Mucosa of descending colon (tissue), 3 donors: ENCODE measurements around the gene MKKS. TPM values are rescaled to one million over a fixed set of nuclear protein-coding genes. Genes with fewer than 3 reads are reported as not detected.
"Not testable (repeated sequence)": the region's sequence is repeated elsewhere in the genome, so short reads cannot be mapped to it uniquely, and the experiment has no call there.

ENCODE experiments used
- ATAC-seq: fragments of 200-7000 bp; cut with Tn5 transposase; one replicate; pipeline ENCODE4 v1.9.1; 2020; ENCODE audit warnings: mild to moderate bottlenecking, moderate library complexity
- DNase-seq, 3 donors: peaks; one replicate each; pipeline ENCODE4 v3.0.0-alpha.2; 2020
- H3K36me3 ChIP-seq: fragments of 200-600 bp; one replicate; pipeline ENCODE4 v1.8.0; 2021; ENCODE audit warnings: low read depth, mild to moderate bottlenecking
- H3K4me1 ChIP-seq: fragments of 200-600 bp; one replicate; pipeline ENCODE4 v1.8.0; 2021; ENCODE audit warnings: low read depth, mild to moderate bottlenecking
- H3K4me3 ChIP-seq: fragments of 200-600 bp; one replicate; pipeline ENCODE4 v1.8.0; 2021; ENCODE audit warnings: mild to moderate bottlenecking
- H3K9me3 ChIP-seq: fragments of 200-600 bp; one replicate; pipeline ENCODE4 v1.8.0; 2021; ENCODE audit warnings: mild to moderate bottlenecking
- CTCF ChIP-seq: fragments of 200-600 bp; IDR thresholded peaks from one replicate; pipeline ENCODE4 v1.8.0; 2022; ENCODE audit warnings: antibody characterized with exemption, mild to moderate bottlenecking
- intact Hi-C, 2 donors: fragments of 100-400 bp; cut with DNase I in 1 of 2; cut with micrococcal nuclease in 1 of 2; formaldehyde crosslinking; loops; one replicate each; pipeline versions ENCODE4 v1.11.0 to v1.11.1; 2022; cut with DNase I, micrococcal nuclease
- total RNA-seq, 3 donors: library from RNA; stranded (reverse); fragmentation: NEBNext Ultra II Directional in 2 of 3; extraction: Animal tissue kit (Norgen Biotek cat#: 25700) in 2 of 3; gene quantifications; one replicate each; pipeline versions ENCODE4 v1.2.1 to v1.2.4, GENCODE V29; 2021 to 2023
- donor health status: DM: no; HTN: no; CAD: no; lungs with moderate emphysema.
- donor health status: DM: no; HTN: no; CAD: no.
- donor health status: DM: no; HTN: yes; CAD: no.

The MKKS gene
- total RNA-seq, 3 donors from 2014 or later = 21.1 to 30.0 (median 28.2) TPM

- H3K4me3 ChIP-seq = no peak overlapping the region
- ATAC-seq = no peak
- no peaks in the 10 kb centered on the region for H3K4me1 ChIP-seq
- H3K36me3 ChIP-seq = peaks cover 7% of the 10 kb centered on the region
- no peak for TF ChIP-seq CTCF
- H3K9me3 ChIP-seq = no peaks in the 10 kb centered on the region
- intact Hi-C loops = no loop called here
- no peak for DNase-seq
These were observed 29.9 kb downstream of the MKKS start for GRCh38 chr20:10404023-10404628.

GRCh38 chr20:10402938-10403608 is 30.9 kb downstream of the MKKS start:
- H3K4me1 ChIP-seq = no peaks in the 10 kb centered on the region
- DNase-seq (no peak), ATAC-seq (no peak)
- TF ChIP-seq CTCF = no peak
- H3K9me3 ChIP-seq = no peaks in the 10 kb centered on the region
- H3K36me3 ChIP-seq = peaks cover 7% of the 10 kb centered on the region
- H3K4me3 ChIP-seq = no peak overlapping the region
- intact Hi-C loops = no loop called here

GRCh38 chr20:10398834-10399369 is 35.1 kb downstream of the MKKS start:
- Histone ChIP-seq H3K9me3 (no peaks in the 10 kb centered on the region), H3K36me3 (no peaks in the 10 kb centered on the region), H3K4me1 (no peaks in the 10 kb centered on the region), H3K4me3 (no peak overlapping the region)
- DNase-seq (no peak), ATAC-seq (no peak)
- TF ChIP-seq CTCF = no peak
- intact Hi-C loops = no loop called here

GRCh38 chr20:10394752-10395151 is 39.3 kb downstream of the MKKS start:
- H3K4me3 ChIP-seq, intact Hi-C loops, H3K36me3 ChIP-seq, DNase-seq, ATAC-seq, H3K4me1 ChIP-seq, H3K9me3 ChIP-seq: not testable (repeated sequence)

GRCh38 chr20:10390709-10391108 is 43.3 kb downstream of the MKKS start:
- DNase-seq (no peak), ATAC-seq (no peak)
- Histone ChIP-seq H3K36me3 (no peaks in the 10 kb centered on the region), H3K4me3 (no peak overlapping the region), H3K9me3 (no peaks in the 10 kb centered on the region), H3K4me1 (no peaks in the 10 kb centered on the region)
- intact Hi-C loops = no loop called here
- no peak for TF ChIP-seq CTCF

GRCh38 chr20:10388597-10388996 is 45.4 kb downstream of the MKKS start:
- Histone ChIP-seq H3K4me3 (no peak overlapping the region), H3K9me3 (no peaks in the 10 kb centered on the region), H3K36me3 (no peaks in the 10 kb centered on the region), H3K4me1 (no peaks in the 10 kb centered on the region)
- DNase-seq = no peak
- intact Hi-C loops = no loop called here
- no peak for TF ChIP-seq CTCF
- no peak for ATAC-seq
